ENCODE results near the gene BTNL8.

The BTNL8 gene, protein sequence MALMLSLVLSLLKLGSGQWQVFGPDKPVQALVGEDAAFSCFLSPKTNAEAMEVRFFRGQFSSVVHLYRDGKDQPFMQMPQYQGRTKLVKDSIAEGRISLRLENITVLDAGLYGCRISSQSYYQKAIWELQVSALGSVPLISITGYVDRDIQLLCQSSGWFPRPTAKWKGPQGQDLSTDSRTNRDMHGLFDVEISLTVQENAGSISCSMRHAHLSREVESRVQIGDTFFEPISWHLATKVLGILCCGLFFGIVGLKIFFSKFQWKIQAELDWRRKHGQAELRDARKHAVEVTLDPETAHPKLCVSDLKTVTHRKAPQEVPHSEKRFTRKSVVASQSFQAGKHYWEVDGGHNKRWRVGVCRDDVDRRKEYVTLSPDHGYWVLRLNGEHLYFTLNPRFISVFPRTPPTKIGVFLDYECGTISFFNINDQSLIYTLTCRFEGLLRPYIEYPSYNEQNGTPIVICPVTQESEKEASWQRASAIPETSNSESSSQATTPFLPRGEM

DNA sequence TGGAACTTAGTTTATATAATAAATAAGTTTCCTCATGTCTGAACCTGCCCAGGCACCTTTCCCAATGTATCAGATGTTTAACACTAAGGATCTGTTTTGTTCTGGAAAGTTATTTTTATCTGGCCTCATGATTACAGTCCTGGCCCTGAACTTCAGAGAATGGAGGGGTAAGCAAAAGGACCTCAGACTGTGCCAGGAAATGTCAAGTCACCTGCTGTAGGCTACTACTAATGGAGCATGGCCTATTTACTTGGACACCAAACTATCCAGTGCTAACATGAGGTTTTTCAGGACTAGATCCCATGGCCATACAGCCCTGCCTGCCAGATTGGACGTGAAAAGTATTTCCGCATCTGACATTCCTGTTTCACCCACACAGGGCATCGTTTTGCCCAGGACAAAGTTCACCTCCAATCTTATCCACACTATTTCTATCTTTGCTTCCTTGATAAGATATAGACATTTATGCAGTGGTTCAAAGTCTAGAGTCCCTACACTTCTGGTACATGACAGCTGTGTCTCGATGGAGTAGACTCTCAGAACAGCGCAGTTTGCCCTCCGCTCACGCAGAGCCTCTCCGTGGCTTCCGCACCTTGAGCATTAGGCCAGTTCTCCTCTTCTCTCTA, at the start of gene BTNL8:
TSS of gene BTNL8 (plus strand) at position 539 of the 626 bp plus-strand sequence. CDS start 152 bp downstream, outside the sequence.
- TF ChIP-seq, protein P1, sequence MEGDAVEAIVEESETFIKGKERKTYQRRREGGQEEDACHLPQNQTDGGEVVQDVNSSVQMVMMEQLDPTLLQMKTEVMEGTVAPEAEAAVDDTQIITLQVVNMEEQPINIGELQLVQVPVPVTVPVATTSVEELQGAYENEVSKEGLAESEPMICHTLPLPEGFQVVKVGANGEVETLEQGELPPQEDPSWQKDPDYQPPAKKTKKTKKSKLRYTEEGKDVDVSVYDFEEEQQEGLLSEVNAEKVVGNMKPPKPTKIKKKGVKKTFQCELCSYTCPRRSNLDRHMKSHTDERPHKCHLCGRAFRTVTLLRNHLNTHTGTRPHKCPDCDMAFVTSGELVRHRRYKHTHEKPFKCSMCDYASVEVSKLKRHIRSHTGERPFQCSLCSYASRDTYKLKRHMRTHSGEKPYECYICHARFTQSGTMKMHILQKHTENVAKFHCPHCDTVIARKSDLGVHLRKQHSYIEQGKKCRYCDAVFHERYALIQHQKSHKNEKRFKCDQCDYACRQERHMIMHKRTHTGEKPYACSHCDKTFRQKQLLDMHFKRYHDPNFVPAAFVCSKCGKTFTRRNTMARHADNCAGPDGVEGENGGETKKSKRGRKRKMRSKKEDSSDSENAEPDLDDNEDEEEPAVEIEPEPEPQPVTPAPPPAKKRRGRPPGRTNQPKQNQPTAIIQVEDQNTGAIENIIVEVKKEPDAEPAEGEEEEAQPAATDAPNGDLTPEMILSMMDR (IDR thresholded peaks at IDR 0.05; ENCODE audit: insufficient read depth, missing control alignments) = no peak
- DNase-seq (ENCODE audit: insufficient read length, low spot score) (no peak), FAIRE-seq (no peak)

DNA sequence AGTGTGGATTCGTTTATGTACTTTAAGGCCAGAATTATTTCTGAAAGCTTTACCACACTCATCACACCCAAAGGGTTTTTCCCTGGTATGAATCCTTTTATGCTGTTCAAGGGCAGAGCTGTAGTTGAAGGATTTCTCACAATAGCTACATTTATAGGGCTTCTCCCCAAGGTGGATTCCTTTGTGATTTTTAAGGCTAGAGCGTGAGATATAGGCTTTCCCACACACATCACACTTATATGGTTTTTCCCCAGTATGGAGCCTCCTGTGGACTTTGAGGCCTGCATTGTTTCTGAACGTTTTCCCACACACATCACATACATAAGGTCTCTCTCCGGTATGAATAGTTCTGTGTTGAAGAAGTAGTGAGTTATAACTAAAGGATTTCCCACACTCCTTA, 49.1 kb upstream of the BTNL8 start:
- FAIRE-seq (no peak), DNase-seq (ENCODE audit: insufficient read length, low spot score) (no peak)
- TF ChIP-seq, protein P1 (IDR thresholded peaks at IDR 0.05; ENCODE audit: insufficient read depth, missing control alignments) = no peak

DNA sequence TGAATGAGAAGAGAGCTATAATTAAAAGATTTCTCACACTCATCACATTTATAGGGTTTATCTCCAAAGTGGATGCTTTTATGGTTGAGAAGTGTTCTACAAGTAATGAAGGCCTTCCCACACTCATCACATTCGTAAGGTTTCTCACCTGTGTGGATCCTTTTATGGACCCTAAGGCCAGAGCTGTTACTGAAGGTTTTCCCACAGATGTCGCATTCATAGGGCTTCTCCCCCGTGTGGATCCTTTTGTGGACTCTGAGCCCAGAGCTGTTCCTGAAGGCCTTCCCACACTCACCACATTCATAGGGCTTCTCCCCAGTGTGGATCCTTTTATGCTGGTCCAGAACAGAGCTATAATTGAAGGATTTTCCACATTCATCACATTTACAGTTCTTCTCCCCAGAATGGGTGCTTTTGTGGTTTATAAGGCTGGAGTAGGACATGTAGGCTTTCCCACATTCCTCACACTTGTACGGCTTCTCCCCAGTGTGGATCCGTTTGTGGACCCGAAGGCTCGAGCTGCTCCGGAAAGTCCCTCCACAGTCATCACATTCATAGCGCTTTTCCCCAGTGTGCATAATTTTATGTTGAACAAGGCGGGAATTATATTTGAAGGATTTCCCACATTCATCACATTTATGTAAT, 48.4 kb upstream of the BTNL8 start:
- no peak for DNase-seq (ENCODE audit: insufficient read length, low spot score)
- FAIRE-seq = no peak
- TF ChIP-seq, protein P1 (IDR thresholded peaks at IDR 0.05; ENCODE audit: insufficient read depth, missing control alignments) = no peak

DNA sequence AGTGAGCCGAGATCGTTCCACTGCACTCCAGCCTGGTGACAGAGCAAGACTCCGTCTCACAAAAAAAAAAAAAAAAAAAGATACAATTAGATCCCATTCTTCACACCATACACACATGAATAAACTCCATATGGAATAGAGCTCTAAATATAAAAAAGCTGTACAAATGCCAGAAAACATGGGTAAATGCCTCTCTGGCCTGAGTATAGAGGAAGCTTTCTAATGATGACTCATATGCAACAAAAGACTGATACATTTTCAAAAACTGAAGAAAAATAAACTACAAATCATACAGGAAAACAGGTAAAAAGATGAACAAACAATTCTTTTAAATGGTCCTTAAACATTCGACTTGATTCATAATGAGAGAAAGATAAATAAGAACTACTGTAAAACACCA, 46.5 kb upstream of the BTNL8 start:
- FAIRE-seq = no peak
- DNase-seq (ENCODE audit: insufficient read length, low spot score) = no peak
- TF ChIP-seq, protein P1 (IDR thresholded peaks at IDR 0.05; ENCODE audit: insufficient read depth, missing control alignments) = no peak

DNA sequence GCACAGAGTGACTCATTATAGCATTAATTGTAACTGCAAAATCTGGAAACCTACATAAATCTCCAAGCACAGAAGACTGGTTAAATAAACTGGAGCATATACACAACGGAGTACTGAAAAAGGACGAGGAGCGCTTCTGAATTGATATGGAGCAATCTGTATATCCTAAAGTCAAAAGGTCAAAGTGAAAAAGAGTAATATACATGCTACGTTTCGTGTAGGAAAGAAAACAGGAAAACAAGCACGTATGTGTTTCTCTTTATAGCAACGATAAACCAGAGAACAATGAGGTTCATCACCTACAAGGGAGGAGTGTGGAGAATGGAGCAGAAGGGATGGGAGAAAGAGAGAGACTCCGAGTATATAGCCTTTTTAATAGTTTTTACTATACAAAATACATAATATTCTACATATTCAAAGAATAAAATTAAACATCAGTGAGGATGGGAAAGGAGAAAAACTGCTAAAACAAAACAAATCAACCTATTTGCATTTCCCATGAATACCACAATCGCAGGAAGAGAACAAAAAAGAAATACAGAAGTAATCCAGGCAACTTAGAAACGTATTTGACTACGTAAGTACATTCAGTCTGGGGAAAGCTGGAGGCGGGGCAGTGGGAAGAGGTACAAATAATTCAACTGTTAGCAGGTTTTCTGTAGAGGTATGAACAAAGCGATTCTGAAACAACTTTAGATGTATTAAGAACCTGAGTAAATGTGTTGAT, 45.7 kb upstream of the BTNL8 start:
- TF ChIP-seq, protein P1 (IDR thresholded peaks at IDR 0.05; ENCODE audit: insufficient read depth, missing control alignments) = no peak
- FAIRE-seq (no peak), DNase-seq (ENCODE audit: insufficient read length, low spot score) (no peak)

DNA sequence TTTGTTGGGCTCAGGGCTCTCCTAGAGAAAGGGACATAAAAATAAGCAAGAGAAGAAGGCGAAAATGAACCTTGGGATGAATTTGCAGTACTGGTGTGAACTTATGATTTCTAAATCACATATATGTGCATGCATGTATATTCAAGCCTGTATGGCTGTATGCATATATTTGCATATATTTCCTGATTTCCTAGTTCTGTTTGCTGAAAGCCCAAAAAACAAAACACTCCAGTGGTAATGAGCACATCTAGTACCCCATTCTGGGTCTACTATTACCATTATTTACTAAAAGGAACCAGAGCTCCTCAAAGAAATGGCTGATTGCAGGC, 45.1 kb upstream of the BTNL8 start:
- DNase-seq (ENCODE audit: insufficient read length, low spot score) (no peak), FAIRE-seq (no peak)

More for the DNA sequence above, 45.1 kb upstream of the BTNL8 start:
- TF ChIP-seq, protein P1 (IDR thresholded peaks at IDR 0.05; ENCODE audit: insufficient read depth, missing control alignments) = no peak
